H1 (cell line): ENCODE data around the gene PRKD3. TPM values are rescaled to one million over a fixed set of nuclear protein-coding genes. Genes with fewer than 3 reads are reported as not detected.

ENCODE experiments used
- KDM5A ChIP-seq: fragments of 200-600 bp; IDR thresholded peaks from 2 replicates; pipeline ENCODE4 v1.7.1; 2012; ENCODE audit warnings: mild to moderate bottlenecking, low read length, inconsistent platforms, mixed read lengths
- MAFK ChIP-seq: IDR thresholded peaks from 2 replicates; pipeline ENCODE4 v1.6.1; 2012; ENCODE audit warnings: low read depth, mild to moderate bottlenecking, improper control_type of control experiment, low read length
- RNF2 ChIP-seq: fragments of 200-900, 300-1000 bp; sonication (generic); IDR thresholded peaks from 2 replicates; pipeline ENCODE4 v1.7.1; 2016; ENCODE audit warnings: borderline replicate concordance, low read depth, mild to moderate bottlenecking, antibody characterized with exemption, low read length; ENCODE audit not compliant: poor library complexity, severe bottlenecking; ENCODE audit errors: missing control alignments
- SIN3A ChIP-seq, 2 experiments: IDR thresholded peaks in 1 of 2; conservative IDR thresholded peaks in 1 of 2; 2 replicates each; pipeline ENCODE4 v1.6.1; 2011 to 2012; ENCODE audit warnings: low read length in 2 of 2, improper control_type of control experiment in 1 of 2, low read depth in 1 of 2, mild to moderate bottlenecking in 1 of 2
- SIRT6 ChIP-seq: IDR thresholded peaks from one replicate; pipeline ENCODE4 v1.7.1; 2012; ENCODE audit warnings: low read length, inconsistent platforms
- polyA plus RNA-seq, 7 experiments: library from polyadenylated mRNA; depleted of rRNA in 3 of 7; stranded (reverse) in 5 of 7; unstranded in 2 of 7; fragments of >200 nt in 5 of 7; fragments of 200-250 nt in 2 of 7; gene quantifications; 1 replicate in 5 of 7; 2 replicates in 1 of 7; 4 replicates in 1 of 7; pipeline versions ENCODE4 v1.2.1 to v1.2.3, GENCODE V29; 2011 to 2013; ENCODE audit warnings: missing spikeins in 2 of 7, mixed read lengths in 2 of 7
- total RNA-seq: library from RNA; stranded (reverse); fragmentation: NEBNext Ultra II Directional; extraction: Animal tissue kit (Norgen Biotek cat#: 25700); gene quantifications from 2 replicates; pipeline ENCODE4 v1.2.1, GENCODE V29; 2021

The PRKD3 gene
- total and polyA plus RNA-seq, 2 of the 8 experiments (the other 6 are each of a cell fraction or from before 2014, with no cell fraction given): 12.0 to 63.3 TPM

- TF ChIP-seq KDM5A (no peak), RNF2 (no peak), SIRT6 (no peak), MAFK (no peak), SIN3A (conservative IDR thresholded peaks at IDR 0.05 in 1 of 2, IDR thresholded peaks at IDR 0.05 in 1 of 2; ENCODE audit: low read depth in 1 of 2, low read length in 2 of 2) (no peak)
These were observed 41.9 kb downstream of the PRKD3 start (continued) for GRCh38 chr2:37282746-37283145.
